8988T (cell line): ENCODE measurements around the gene ATP6AP1.

Source experiments
- DNase-seq: peaks from one replicate; pipeline ENCODE4 v3.0.0; 2011

The ATP6AP1 gene

DNA sequence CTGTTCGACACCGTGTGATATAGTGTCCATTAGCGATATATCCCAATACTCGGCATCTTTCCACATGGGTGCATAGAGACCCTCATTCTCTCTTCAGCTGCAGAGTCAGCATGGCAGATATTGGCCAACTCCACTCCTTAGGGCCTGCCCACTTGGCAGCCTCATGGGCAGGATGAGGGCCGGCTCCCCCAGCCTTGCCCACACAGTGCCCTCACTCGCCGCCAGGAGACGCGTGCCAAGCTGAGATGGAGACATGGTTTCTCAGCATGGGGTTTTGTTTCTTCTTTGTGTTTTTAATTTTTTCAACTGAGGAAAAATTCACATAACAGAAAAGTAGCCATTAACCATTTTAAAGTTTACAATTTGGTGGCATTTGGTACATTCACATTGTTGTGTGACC lies 24.3 kb downstream of the ATP6AP1 start:
- no peak for DNase-seq

DNA sequence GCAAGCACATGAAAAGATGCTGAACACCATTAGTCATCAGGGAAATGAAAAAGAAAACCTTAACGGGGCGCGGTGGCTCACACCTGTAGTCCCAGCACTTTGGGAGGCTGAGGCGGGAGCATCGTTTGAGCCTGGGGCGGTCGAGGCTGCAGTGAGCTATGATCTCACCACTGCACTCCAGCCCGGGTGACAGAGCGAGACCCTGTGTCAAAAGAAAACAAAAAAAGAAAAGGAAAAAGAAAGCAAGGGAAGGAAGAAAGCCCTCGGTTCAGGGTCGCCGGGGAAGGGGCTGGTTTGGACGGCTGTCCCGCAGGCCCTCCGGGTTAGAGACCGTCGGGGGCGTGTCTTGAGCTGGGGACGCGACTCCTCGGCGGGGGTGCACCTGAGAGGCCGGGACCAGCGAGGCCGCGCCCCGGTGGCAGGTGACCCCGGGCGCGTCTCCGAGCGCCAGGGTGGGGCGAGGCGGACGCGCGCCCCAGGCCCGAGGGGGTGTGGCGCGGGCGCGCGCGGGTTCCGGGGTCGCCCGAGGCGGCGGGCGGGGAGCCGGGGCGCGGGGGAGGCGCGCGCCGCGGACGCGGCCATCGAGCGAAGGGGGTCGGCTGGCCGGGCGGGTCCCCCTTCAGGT lies 29.1 kb downstream of the ATP6AP1 start:
- no peak for DNase-seq

DNA sequence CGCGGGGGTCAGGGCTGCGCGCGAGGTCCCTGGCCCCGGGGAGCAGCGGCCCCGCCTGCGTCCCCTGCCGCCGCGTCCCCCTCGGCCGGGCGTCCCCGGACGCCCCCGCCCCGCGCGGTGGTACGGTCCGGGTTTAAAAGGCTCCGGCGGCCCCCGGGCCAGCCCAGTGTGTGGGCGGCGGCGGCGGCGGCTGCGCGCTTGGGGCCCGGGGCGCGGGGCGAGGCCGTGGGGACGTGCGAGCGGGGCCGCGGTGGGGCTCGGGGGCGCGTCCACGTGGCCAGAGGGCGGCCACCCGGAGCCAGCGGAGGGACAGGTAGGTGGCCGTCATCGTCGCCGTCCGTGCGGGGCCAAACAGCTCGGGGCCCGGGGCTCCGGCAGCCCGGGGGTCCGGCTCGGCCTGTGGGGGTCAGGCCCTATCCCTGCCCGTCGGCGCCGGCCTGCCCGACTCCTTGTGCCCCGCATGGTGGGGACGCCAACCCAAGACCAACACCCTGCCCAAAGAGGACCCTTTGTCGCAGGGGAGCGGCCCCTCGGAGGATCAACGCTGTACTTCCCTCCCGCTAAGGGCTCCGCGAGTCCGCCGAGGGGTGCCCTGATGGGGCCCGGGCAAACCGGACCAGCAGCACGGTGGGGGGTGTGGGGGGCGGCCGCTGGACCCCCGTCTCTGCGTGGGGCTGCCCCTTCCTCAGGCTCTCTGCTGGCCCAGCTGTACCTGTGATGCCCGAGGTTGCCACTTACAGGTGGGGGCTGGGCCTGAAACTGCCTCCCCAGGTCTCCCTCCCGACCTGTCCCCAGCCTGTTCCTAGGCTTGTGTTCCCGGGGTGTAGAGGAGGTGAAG lies 29.9 kb downstream of the ATP6AP1 start, which contains the start of gene PLXNA3:
Gene PLXNA3, plus strand, starts transcription at position 166 of the 838 bp plus-strand sequence. CDS start 1,903 bp downstream, outside the sequence.
- DNase-seq = no peak

DNA sequence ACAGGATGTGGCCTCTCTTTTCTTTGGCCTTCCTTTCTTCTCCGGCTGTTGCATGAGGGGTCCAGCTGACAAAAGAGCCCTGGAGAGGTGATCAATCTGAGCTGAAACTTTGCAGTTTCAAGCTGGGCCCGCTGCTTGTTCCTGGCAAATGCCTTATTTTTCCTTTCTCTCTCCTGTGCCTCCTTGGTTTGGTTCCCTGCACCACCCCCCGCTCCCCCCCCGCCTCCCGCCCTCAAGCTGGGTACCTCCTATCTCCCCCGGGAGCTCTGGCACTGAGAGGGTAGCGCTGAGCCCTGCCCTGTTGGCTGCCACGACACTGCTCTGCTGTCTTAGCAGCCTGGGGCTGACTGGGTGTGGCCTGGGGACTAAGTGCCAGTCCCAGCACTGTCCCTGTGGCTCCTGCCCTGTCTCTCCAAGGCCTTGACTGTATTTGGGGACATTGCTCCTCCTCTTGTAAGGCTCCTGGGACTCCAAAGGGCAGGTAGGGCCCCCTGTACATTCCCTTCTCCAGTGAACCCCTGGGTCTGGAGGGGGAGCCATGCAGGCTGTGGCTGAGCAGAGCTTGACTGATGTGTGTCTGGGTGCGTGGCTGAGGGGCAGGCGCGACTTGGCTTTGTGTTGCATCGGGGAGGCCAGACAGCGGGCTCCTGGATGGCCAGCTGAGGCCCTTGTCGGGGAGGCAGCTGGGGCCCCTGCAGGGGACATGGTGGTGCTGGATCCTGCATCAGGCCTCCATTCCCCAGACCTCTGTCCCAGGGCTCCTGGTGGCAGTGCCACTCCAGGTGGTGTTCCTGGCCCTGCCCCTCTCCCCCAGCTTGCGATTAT lies 30.7 kb downstream of the ATP6AP1 start:
- DNase-seq = no peak

DNA sequence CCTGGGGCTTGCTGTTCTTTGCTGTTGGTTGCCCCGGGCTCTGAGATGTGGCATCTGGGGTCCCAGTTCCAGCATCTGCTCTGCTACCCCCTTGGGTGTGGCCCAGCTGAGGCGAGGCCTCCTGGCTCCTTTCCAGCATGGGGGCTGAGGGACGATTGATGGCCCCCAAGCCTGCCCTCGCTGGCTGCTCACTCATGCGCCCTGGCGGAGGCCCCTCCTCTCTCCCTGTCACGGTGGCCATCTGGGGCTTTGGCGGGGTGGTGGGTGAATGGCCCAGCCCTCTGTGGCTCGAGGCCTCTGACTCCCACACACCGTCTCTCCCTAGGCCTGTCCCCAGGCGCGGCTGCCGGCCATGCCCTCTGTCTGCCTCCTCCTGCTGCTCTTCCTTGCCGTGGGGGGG lies 31.4 kb downstream of the ATP6AP1 start:
- no peak for DNase-seq

DNA sequence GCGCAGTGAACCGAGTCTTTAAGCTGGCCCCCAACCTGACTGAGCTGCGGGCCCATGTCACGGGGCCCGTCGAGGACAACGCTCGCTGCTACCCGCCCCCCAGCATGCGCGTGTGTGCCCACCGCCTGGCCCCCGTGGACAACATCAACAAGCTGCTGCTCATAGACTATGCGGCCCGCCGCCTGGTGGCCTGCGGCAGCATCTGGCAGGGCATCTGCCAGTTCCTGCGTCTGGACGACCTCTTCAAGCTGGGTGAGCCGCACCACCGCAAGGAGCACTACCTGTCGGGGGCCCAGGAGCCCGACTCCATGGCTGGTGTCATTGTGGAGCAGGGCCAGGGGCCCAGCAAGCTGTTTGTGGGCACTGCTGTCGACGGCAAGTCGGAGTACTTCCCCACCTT lies 31.8 kb downstream of the ATP6AP1 start:
- DNase-seq = no peak

DNA sequence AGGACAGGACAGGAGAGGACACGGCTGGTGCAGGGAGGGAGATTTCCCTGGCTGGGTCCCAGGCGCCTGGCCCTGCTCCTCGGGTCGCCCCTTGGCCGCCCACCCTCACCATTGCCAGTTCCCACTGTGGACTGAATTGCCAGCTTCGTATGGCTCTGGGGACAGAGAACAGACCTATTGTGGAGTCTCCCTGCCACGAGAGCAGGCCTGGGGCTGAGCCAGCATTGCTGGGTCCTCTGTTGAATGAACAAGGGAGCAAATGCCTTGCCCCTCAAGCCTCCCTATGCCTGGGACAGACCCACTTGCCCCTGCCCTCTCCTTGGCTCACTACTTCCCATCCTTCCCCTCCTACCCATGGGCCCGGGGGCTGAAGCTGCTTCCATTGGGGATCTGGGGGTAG lies 33.9 kb downstream of the ATP6AP1 start:
- no peak for DNase-seq

DNA sequence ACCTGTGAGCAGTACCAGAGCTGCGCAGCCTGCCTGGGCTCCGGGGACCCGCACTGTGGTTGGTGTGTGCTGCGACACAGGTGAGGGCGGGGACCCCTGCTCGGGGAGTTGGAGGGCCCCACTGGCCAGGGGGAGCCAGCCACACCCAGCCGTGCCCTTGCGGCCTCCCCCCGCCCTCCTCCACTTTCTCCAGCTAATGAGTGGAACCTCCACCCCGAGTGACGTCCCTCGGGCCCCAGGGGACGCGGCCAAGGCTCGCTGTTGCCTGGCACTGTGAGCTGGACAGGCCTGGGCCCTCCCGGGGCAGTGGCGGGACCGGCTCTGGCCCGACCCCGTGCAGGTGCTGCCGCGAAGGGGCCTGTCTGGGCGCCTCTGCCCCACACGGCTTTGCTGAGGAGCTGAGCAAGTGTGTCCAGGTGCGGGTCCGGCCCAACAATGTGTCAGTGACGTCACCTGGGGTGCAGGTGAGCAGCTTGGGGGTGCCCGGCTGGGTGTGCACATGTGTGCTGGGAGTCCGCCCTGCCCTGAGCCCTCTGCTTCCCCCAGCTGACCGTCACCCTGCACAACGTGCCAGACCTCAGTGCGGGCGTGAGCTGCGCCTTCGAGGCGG lies 35.2 kb downstream of the ATP6AP1 start:
- no peak for DNase-seq

DNA sequence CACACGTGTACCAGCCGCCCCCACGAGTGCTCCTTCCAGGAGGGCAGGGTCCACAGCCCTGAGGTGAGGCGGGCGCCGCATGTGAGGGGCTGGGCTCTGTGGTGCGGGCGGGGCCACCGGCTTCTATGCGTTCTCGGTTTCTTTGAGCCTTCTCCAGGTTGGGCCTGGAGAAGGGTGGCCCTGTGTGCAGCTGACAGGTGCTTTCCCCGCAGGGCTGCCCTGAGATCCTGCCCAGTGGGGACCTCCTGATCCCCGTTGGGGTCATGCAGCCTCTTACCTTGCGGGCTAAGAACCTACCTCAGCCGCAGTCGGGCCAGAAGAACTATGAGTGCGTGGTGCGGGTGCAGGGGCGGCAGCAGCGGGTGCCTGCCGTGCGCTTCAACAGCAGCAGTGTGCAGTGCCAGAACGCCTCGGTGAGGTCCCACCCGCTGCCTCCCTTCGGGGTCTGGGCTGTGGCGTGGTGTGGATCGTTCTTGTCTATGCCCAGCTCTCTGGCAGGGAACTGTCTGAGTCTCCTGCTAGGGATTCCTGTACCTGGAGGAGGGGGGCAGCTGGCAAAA lies 36.4 kb downstream of the ATP6AP1 start:
- no peak for DNase-seq

DNA sequence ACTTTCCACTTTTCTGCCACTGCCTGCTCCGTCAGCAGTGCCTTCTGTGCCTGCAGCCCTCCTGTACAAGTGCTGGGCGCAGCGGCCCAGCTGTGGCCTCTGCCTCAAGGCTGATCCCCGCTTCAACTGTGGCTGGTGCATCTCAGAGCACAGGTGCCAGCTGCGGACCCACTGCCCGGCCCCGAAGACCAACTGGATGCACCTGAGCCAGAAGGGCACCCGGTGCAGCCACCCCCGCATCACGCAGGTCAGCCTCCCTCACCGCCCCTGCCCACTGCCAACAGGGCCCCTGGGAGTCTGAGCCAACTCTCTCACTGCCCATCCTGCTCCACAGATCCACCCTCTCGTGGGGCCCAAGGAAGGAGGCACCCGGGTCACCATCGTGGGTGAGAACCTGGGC lies 37.1 kb downstream of the ATP6AP1 start:
- DNase-seq = no peak

DNA sequence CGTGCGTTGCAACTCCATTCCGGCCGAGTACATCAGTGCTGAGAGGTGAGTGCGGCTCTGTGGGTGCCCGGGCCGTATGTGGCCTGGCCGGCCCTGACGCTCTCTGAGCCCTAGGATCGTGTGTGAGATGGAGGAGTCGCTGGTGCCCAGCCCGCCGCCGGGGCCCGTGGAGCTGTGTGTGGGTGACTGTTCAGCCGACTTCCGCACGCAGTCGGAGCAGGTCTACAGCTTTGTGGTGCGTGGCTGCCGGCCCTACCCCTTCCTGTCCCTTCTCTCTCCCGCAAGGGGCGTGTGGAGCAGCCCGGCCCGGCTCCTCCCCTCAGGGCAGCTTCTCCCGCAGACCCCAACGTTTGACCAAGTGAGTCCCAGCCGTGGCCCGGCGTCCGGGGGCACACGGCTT lies 37.6 kb downstream of the ATP6AP1 start:
- no peak for DNase-seq

DNA sequence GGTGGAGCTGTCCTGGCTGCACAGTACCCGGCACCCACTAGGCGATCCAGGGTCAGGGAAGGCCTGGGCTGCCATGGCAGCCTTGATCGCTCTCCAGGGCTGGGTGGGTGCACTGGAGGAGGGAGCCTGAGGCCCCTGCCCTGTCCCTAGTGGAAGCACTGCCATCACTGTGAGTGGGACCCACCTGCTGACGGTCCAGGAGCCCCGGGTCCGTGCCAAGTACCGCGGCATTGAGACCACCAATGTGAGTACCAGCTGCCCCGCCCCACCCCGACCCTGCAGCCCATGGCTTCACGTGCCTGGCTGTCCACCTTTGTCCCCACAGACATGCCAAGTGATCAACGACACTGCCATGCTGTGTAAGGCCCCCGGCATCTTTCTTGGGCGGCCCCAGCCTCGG lies 38.4 kb downstream of the ATP6AP1 start:
- no peak for DNase-seq

DNA sequence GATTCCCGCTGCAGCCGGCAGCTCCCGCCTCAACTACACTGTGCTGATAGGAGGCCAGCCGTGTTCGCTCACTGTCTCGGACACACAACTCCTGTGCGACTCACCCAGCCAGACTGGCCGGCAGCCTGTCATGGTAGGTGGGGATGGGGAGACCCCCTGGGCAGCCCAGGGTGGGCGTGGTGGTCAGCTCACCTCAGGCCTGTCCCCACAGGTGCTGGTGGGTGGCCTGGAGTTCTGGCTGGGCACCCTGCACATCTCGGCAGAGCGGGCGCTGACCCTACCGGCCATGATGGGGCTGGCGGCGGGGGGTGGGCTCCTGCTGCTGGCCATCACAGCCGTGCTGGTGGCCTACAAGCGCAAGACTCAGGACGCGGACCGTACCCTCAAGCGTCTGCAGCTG lies 39.1 kb downstream of the ATP6AP1 start:
- no peak for DNase-seq

DNA sequence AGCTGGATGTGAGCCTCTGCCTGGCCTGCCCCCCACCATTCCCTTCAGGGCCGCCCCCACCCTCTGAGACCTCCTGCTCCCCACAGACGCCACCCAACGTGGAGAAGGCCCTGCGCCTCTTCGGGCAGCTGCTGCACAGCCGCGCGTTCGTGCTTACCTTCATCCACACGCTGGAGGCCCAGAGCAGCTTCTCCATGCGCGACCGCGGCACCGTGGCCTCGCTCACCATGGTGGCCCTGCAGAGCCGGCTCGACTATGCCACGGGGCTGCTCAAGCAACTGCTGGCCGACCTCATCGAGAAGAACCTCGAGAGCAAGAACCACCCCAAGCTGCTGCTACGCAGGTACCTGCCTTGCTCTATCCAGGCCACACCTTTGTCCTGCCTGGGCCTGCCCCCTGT lies 39.7 kb downstream of the ATP6AP1 start:
- no peak for DNase-seq

DNA sequence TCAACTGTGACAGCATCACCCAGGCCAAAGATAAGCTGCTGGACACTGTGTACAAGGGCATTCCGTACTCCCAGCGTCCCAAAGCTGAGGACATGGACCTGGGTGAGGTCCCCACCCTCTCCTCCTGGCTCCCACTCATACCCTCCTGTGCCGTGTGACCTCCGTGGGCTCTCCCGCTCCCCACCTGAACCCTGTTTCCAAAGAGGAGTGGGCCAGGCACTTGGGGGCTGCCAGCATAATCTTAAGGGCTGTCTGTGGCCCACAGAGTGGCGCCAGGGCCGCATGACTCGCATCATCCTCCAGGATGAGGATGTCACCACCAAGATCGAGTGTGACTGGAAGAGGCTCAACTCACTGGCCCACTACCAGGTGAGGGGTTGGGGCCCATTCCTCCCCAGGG lies 40.6 kb downstream of the ATP6AP1 start:
- no peak for DNase-seq

DNA sequence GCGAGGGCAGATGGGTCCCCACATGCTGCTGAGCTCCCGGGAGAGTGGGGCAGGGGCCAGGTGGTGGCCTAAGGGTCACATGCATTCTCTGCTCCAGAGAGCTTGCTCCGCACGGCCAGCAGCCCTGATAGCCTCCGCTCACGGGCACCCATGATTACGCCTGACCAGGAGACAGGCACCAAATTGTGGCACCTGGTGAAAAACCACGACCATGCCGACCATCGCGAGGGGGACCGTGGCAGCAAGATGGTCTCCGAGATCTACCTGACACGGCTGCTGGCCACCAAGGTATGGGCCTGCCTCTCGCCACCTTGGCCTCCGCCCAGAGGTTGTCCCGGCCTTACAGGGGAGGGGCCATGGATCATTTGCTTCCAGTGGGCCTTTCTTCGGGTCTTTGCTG lies 41.4 kb downstream of the ATP6AP1 start:
- DNase-seq = no peak

DNA sequence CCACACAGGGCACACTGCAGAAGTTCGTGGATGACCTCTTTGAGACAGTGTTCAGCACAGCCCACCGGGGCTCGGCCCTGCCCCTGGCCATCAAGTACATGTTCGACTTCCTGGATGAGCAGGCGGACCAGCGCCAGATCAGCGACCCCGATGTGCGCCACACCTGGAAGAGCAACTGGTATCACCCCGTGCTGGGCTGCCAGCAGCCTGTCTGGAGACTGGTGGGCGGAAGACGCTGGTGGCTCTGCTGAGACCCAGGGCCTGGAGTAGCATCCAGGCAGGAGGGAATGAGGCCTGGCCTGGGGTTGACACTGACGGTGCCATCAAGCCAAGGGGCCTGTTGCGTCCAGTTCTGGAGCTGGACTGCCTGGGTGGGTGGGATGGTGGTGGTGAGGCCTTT lies 42.0 kb downstream of the ATP6AP1 start:
- DNase-seq = no peak

DNA sequence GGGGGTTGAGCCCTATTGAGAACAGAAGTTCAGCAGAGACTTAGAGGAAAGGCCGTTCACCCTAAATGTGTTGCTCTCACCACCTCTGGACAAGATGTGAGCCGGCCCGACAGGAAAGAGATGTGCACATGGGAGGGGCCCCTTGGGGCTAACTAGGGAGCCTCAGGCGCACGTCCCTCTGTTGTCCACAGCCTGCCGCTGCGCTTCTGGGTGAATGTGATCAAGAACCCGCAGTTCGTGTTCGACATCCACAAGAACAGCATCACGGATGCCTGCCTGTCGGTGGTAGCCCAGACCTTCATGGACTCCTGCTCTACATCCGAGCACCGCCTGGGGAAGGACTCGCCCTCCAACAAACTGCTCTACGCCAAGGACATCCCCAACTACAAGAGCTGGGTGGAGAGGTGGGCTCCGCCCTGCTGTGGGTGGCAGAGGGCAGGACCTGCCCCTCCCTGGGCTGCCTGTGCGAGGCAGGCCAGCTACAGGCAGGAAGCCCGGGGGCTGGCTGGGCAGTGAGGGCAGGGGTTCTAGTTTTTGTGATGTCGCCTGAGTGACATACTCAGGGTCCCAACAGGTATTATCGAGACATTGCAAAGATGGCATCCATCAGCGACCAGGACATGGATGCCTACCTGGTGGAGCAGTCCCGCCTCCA lies 42.6 kb downstream of the ATP6AP1 start:
- no peak for DNase-seq

DNA sequence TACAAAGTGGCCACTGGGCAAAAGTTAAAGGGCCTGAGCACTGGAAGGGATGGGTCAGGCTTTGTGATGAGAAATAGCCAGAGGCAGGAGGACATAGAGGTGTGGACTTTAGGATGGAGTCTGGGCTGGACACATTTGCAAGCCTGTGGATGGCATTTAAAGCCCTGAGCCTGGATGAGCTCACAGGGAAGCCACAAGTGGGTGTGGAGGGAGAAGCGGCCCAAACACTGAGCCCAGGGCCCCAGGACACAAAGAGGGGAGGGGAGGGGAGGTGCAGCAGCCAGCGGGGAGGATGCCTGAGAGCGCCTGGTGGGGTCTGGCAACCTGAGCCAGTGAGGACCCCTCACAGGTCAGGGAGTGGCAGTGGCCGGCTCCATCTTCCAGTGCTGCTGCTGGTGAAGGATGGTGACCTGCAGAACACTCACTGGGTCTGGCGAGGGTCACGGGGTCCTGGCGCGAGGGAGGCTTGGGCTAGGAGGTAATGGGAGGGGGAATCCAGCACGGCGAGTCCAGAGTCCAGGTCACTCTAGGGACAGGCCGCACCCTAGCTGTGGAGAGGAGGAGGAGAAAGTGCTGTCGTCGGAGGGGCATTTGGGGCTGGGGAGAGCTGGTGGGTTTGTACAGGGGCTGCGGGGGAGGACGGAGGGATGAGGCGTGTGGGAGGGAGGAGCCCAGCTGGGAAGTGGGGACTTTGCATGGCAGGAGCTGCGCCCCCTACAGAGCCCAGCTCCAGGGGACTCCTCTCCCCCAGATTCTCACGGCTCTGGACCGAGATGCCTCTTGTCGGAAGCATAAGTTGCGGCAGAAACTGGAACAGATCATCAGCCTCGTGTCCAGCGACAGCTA lies 43.6 kb downstream of the ATP6AP1 start:
- DNase-seq = no peak

DNA sequence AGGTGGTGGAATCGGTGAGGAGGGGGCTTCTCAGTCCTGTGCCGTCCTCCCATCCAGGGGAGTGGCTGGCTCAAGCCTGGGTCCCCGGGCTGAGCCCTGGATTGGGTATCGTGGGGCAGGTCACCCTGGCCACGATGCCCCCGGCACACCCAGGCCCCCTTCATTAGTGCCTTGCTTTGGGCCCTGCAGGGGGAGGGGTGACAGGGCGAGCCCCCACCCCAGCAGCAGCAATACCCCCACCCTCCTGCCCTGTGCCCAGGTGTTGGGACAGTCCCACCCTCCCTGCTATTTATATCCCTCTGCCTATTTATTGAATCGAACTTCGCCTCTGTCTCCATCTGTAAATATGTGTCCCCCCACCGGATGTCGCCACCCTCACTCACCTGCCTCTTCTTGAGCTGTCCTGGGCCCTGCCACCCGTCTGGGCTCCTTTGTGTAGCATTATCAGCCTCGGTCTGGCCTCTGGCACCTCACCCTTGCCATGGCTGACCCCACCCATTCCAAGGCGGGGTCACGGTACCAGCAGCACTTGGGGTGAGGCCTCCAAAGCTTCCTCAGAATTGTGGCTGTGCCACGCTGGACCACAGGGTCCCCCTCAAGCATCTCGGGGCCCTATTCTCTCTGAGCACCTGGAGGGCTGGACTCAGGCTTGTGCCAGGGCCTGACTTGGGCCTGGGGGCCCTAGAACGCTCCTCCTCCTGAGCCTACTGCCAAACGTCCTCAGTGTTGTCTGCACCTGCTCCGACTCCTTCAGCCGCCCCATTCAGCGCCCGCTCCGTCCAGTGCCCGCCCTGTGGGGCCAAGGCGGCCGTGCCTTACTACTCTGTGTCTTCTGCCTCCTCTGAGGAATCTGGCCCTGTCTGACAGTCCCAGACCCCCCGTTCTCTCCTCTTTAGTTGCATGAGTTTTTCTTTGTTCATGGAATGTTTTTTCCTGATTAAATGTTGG lies 44.5 kb downstream of the ATP6AP1 start:
- no peak for DNase-seq
